HL-60/S4 treated with phorbol 12-myristate 13-acetate at 8.2 ng/mL for 4 days and 3 days (cell line): ENCODE measurements around the gene ALAS1.

Experiments
- in situ Hi-C: fragments of 300-500 bp; cut with MboI; formaldehyde crosslinking; loops from 2 replicates; pipeline ENCODE4 v1.15.0; 2022; ENCODE audit warnings: low sequenced_read_pairs

Gene ALAS1

DNA sequence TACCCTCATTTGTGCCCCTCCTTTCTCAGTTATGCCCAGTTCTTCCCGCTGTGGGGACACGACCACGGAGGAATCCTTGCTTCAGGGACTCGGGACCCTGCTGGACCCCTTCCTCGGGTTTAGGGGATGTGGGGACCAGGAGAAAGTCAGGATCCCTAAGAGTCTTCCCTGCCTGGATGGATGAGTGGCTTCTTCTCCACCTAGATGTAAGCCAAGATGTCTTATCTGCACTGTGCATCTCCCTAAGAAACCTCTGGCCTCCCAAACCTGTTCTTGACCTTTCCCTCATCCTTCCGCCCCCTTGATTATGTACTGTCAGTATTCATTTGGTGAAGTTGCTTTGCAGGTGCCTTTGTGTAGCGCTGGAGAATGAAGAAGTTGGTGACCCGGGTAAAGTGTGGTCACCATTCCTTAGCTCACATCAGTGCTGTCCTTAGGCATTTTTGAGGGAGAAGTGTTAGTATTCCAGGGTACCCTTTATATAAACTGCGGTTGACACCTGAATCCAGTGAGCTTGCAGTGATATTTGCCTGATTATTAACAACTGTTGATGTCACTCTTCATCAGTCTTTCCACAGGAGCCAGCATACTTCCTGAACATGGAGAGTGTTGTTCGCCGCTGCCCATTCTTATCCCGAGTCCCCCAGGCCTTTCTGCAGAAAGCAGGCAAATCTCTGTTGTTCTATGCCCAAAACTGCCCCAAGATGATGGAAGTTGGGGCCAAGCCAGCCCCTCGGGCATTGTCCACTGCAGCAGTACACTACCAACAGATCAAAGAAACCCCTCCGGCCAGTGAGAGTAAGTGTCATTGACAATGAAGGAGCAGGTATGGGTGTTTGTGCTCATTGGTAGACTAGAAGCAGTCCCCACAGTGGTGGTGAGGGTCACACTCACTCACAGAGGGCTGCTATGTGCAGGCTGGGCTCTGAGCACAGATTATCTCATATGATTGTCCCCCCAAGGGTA is 966 bp downstream of the ALAS1 start:
- in situ Hi-C loops = no loop called here

DNA sequence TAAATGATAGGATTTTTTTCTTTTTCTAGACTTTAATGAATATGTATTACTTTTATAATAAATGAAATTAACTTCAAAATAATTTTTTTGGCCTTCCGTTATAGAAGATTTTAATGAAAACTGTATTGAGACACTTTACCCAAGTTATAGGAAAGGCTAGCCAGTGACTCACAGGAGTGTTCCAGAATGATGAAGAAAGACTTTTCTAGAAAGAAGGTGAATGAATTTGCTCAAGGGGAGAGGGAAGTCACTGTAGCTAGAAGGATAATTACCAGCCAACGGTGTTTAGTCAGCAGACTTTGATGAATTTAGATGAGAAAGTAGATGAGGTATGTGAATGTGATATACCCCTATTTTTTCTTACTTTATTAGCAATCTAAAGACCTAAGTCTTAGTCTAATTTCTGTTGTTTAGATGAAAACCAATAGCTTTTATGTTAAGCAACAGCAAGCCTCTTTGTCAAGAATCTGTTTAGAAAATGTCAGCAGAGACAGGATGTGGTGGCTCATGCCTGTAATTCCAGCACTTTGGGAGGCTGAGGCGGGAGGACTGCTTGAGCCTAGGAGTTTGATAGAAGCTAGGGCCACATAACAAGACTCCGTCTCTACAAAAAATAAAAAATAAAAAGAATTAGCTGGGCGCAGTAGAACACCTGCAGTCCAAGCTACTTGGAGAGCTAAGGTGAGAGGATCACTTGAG is 3.2 kb downstream of the ALAS1 start:
- in situ Hi-C loops = no loop called here

DNA sequence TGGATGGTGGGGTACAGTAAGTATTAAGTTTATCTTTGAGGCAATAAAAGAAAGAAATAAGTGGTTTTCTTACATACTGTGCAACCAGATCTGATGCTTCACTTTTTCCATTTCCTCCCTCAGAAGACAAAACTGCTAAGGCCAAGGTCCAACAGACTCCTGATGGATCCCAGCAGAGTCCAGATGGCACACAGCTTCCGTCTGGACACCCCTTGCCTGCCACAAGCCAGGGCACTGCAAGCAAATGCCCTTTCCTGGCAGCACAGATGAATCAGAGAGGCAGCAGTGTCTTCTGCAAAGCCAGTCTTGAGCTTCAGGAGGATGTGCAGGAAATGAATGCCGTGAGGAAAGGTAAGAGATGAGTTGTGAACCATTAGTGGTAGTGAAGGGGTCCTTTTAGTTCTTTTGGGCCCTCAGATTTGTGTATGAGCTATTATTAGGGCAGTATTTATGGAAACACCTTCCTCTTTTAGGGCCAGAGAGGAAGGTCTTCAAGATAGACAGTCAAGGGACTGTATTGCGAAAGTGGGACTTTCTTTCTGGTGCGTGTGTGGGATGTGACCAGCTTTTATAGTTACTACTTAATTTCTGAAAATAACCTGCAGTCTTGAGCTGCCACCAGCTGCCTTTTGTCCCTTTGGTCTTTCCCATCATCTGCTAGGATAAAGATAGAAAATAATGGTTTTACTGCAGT is 4.6 kb downstream of the ALAS1 start:
- in situ Hi-C loops = no loop called here

GRCh38 chr3:52203701-52204100 is 5.7 kb downstream of the ALAS1 start:
- in situ Hi-C loops = no loop called here

DNA sequence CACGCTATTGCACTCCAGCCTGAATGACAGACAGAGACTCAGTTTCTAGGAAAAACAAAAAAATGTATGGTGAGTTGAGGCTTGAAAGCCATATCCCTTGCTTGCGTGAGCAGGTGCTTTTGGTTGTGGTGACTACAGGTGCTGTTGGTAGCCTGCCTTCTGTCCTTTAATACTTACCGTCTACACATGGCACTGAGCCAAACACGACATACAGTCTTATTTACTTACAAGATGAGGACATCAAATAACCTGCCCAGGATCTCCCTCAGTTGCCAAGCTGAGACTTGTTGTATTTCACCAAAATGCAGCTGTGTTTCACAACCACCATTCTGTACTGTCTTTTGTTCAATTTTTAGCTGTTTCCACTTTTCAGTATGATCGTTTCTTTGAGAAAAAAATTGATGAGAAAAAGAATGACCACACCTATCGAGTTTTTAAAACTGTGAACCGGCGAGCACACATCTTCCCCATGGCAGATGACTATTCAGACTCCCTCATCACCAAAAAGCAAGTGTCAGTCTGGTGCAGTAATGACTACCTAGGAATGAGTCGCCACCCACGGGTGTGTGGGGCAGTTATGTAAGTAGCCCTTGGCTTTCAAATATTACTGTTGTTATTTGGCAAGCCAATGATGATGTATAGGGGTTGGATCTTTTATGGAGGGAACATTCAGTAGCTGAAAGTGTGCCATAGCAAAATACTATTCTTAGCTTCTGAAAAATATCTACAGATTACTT is 6.5 kb downstream of the ALAS1 start:
- in situ Hi-C loops = no loop called here

DNA sequence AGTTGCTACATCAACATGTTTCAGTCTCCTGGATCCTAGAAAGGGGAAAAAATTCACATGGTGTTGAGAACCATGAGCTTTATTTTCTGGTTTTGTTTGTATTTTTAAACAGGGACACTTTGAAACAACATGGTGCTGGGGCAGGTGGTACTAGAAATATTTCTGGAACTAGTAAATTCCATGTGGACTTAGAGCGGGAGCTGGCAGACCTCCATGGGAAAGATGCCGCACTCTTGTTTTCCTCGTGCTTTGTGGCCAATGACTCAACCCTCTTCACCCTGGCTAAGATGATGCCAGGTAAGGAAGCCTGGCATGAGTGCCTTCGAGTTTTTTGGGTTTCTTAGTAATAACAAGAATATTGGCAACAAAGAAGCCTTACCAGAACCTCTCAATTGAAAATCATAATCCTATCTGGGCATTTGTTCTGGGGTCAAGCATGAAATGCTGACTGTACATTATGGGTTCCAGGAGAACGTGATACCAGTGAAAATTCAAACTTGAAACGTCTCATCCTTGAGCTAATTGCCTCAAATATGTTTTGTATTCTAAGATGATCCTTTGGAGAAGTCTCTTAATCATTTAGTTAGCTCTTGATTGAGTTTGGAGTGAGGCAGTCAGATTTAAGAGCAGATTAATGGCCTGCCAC is 7.9 kb downstream of the ALAS1 start:
- in situ Hi-C loops = no loop called here

GRCh38 chr3:52208556-52208955 is 10.6 kb downstream of the ALAS1 start:
- in situ Hi-C loops = no loop called here

GRCh38 chr3:52210037-52210436 is 12.1 kb downstream of the ALAS1 start:
- in situ Hi-C loops = no loop called here

- in situ Hi-C loops = no loop called here
These were observed 12.6 kb downstream of the ALAS1 start for GRCh38 chr3:52210550-52211046.

DNA sequence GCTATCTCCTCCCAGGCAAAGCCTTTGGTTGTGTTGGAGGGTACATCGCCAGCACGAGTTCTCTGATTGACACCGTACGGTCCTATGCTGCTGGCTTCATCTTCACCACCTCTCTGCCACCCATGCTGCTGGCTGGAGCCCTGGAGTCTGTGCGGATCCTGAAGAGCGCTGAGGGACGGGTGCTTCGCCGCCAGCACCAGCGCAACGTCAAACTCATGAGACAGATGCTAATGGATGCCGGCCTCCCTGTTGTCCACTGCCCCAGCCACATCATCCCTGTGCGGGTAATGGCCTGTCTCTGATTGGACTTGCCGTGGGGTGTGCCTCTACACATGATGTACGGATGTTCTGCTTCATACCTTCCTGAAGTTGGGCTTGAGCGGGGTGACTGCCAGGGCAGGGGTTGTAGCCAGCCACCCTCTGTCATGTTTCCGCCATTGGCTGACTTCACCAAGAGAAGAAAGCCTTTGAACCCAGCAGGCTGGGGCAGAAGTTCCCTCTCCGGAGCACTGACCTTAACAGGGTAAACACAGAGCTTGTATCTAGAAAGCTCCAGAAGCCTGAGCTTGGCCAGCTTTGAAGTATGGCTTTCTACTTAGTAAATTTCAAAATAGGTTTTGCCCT is 13.4 kb downstream of the ALAS1 start:
- in situ Hi-C loops = no loop called here

DNA sequence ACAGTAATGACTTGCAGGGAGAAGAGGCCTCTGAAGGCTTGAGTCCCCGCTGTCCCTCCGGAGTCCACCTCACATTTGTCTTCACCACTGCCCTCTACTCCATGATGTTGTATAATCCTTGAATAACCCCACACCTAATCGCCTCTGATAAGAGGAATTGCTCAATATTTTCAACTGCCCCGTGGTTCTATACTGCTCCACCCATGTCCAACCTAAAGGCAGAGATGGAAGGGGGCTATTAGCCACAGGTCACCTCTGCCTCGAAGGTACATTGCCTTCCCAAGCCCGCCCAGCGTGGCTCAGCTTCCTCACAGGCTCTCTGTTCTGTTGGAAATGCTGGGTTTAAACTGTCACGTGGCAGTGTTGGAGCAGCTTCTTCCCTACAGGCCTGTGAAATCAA is 15.0 kb downstream of the ALAS1 start:
- in situ Hi-C loops = no loop called here

DNA sequence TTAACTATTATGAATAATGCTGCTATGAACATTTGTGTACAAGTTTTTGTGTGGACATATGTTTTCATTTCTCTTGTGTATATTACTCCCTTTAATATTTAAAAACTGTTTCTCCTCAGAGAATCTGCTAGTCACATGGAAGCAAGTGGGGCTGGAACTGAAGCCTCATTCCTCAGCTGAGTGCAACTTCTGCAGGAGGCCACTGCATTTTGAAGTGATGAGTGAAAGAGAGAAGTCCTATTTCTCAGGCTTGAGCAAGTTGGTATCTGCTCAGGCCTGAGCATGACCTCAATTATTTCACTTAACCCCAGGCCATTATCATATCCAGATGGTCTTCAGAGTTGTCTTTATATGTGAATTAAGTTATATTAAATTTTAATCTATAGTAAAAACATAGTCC is 15.9 kb downstream of the ALAS1 start:
- in situ Hi-C loops = no loop called here

GRCh38 chr3:52215351-52215750 is 17.4 kb downstream of the ALAS1 start:
- in situ Hi-C loops = no loop called here

GRCh38 chr3:52216585-52217408 is 18.8 kb downstream of the ALAS1 start:
- in situ Hi-C loops = no loop called here

GRCh38 chr3:52217409-52217805 is 19.4 kb downstream of the ALAS1 start:
- in situ Hi-C loops = no loop called here

DNA sequence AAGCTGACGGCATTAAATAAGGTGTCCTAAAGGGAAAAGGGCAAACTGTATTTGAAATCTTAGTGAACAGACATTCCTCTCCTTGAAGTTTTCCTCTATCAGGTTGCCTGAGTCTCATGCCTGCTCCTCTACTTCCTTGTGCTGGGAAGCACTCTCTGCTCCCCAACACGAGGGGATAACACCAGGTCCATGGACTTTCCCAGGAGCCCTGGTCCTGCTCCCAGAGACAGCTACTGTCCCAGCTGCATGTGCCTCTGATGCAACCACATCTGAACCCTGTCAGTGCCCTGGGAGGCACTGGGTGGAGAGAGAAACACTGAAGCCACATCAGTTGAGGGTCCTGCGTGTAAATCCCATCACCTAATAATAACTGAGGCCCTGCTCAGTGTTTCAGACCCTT is 20.1 kb downstream of the ALAS1 start:
- in situ Hi-C loops = no loop called here

GRCh38 chr3:52218454-52218853 is 20.5 kb downstream of the ALAS1 start:
- in situ Hi-C loops = no loop called here

- in situ Hi-C loops = no loop called here
These were observed 21.1 kb downstream of the ALAS1 start for GRCh38 chr3:52218937-52219650.
